Esophagus squamous epithelium (tissue), 4 donors: ENCODE data around the gene FNDC8.

Source experiments
- CTCF ChIP-seq, 6 experiments: fragments of 450-650 bp in 4 of 6; fragments of 200-600 bp in 2 of 6; sonication (generic) in 2 of 6; IDR thresholded peaks; one replicate each; pipeline ENCODE4 v1.5.1; 2016 to 2019; ENCODE audit warnings: antibody characterized with exemption in 6 of 6, mild to moderate bottlenecking in 4 of 6, moderate library complexity in 4 of 6
- POLR2A ChIP-seq, 4 donors: fragments of 450-650 bp; IDR thresholded peaks; one replicate each; pipeline ENCODE4 v1.6.1; 2017; ENCODE audit warnings: antibody characterized with exemption in 4 of 4, mild to moderate bottlenecking in 4 of 4, moderate library complexity in 3 of 4

GRCh38 chr17:35160354-35161201 is 39.2 kb downstream of the FNDC8 start:
- TF ChIP-seq POLR2A (IDR thresholded peaks at IDR 0.05) (no peak), CTCF (IDR thresholded peaks at IDR 0.05) (no peak)
